Loucy (cell line): ENCODE measurements around the gene SYP.

Experiments
- CTCF ChIP-seq: fragments of 200-600 bp; sonication (generic); conservative IDR thresholded peaks from 2 replicates; pipeline ENCODE4 v1.5.1; 2014; ENCODE audit warnings: mild to moderate bottlenecking, antibody characterized with exemption, low read length
- EZH2phosphoT487 ChIP-seq: fragments of 200-600 bp; IDR thresholded peaks from 2 replicates; pipeline ENCODE4 v1.6.1; 2018; ENCODE audit warnings: antibody characterized with exemption, mild to moderate bottlenecking, moderate library complexity, borderline replicate concordance

GRCh38 chrX:49161632-49162031, 38.4 kb downstream of the SYP start:
- TF ChIP-seq EZH2phosphoT487 = no peak
- TF ChIP-seq CTCF = no peak
